IPS-18c (cell line): ENCODE results near the gene HACD2.
"Not testable (repeated sequence)": the region's sequence is repeated elsewhere in the genome, so short reads cannot be mapped to it uniquely, and the experiment has no call there.

Experiments
- H3K4me3 ChIP-seq: 2 replicates; pipeline ENCODE4 v1.7.0; 2013; ENCODE audit warnings: low read depth, mild to moderate bottlenecking, low read length, moderate library complexity; ENCODE audit not compliant: insufficient read depth
- H3K9me3 ChIP-seq: one replicate; pipeline ENCODE4 v1.6.1; 2013; ENCODE audit warnings: mild to moderate bottlenecking, low read length, moderate library complexity; ENCODE audit not compliant: control insufficient read depth, insufficient read depth

The HACD2 gene

GRCh38 chr3:123518892-123519485 is 65.9 kb downstream of the HACD2 start:
- H3K4me3 ChIP-seq: no peak overlapping the region
- H3K9me3 ChIP-seq: peaks cover 2% of the 10 kb centered on the region

GRCh38 chr3:123511726-123512125 is 73.1 kb downstream of the HACD2 start:
- H3K9me3 ChIP-seq: no peaks in the 10 kb centered on the region
- H3K4me3 ChIP-seq: no peak overlapping the region

GRCh38 chr3:123511084-123511483 is 73.8 kb downstream of the HACD2 start:
- no peaks in the 10 kb centered on the region for H3K9me3 ChIP-seq
- no peak overlapping the region for H3K4me3 ChIP-seq

GRCh38 chr3:123508178-123508577 is 76.7 kb downstream of the HACD2 start:
- H3K9me3 ChIP-seq: no peaks in the 10 kb centered on the region
- no peak overlapping the region for H3K4me3 ChIP-seq

GRCh38 chr3:123505820-123506219 is 79.0 kb downstream of the HACD2 start:
- Histone ChIP-seq H3K9me3 (no peaks in the 10 kb centered on the region), H3K4me3 (no peak overlapping the region)

GRCh38 chr3:123503203-123503602 is 81.7 kb downstream of the HACD2 start:
- Histone ChIP-seq H3K9me3 (no peaks in the 10 kb centered on the region), H3K4me3 (no peak overlapping the region)

GRCh38 chr3:123499322-123499721 is 85.5 kb downstream of the HACD2 start:
- H3K4me3 ChIP-seq: no peak overlapping the region
- H3K9me3 ChIP-seq: no peaks in the 10 kb centered on the region

GRCh38 chr3:123498761-123499160 is 86.1 kb downstream of the HACD2 start:
- Histone ChIP-seq H3K4me3 (no peak overlapping the region), H3K9me3 (no peaks in the 10 kb centered on the region)

- Histone ChIP-seq H3K9me3 (no peaks in the 10 kb centered on the region), H3K4me3 (no peak overlapping the region)
Measured at GRCh38 chr3:123493912-123494311, 90.9 kb downstream of the HACD2 start.

- Histone ChIP-seq H3K9me3 (no peaks in the 10 kb centered on the region), H3K4me3 (no peak overlapping the region)
Measured at GRCh38 chr3:123491966-123492587, 92.8 kb downstream of the HACD2 start.

GRCh38 chr3:123489400-123490004 is 95.4 kb downstream of the HACD2 start:
- Histone ChIP-seq H3K9me3 (no peaks in the 10 kb centered on the region), H3K4me3 (no peak overlapping the region)

GRCh38 chr3:123488645-123489347 is 96.1 kb downstream of the HACD2 start:
- no peak overlapping the region for H3K4me3 ChIP-seq
- H3K9me3 ChIP-seq: no peaks in the 10 kb centered on the region

GRCh38 chr3:123487063-123487462 is 97.8 kb downstream of the HACD2 start:
- H3K4me3 ChIP-seq, H3K9me3 ChIP-seq: not testable (repeated sequence)

- H3K9me3 ChIP-seq: no peaks in the 10 kb centered on the region
- no peak overlapping the region for H3K4me3 ChIP-seq
Measured at GRCh38 chr3:123486460-123486859, 98.4 kb downstream of the HACD2 start.

- Histone ChIP-seq H3K9me3 (no peaks in the 10 kb centered on the region), H3K4me3 (no peak overlapping the region)
Measured at GRCh38 chr3:123485551-123485950, 99.3 kb downstream of the HACD2 start.

- Histone ChIP-seq H3K4me3 (no peak overlapping the region), H3K9me3 (no peaks in the 10 kb centered on the region)
Measured at GRCh38 chr3:123483146-123483545, 101.7 kb downstream of the HACD2 start.

- Histone ChIP-seq H3K9me3 (no peaks in the 10 kb centered on the region), H3K4me3 (no peak overlapping the region)
Measured at GRCh38 chr3:123481722-123482457, 103.0 kb downstream of the HACD2 start.
